ENCODE data around the gene COPB2.

GRCh38 chr3:139318431-139318816 lies 71.0 kb downstream of the COPB2 start:
- TF ChIP-seq CTCF (conservative IDR thresholded peaks at IDR 0.05; ENCODE audit: low read depth, low read length) (no peak), EZH2 (IDR thresholded peaks at IDR 0.05; ENCODE audit: borderline replicate concordance, low read depth, low read length, poor library complexity, severe bottlenecking) (no peak)

Data from A673 (cell line).